Liver (tissue), 9 donors: ENCODE measurements around the gene TPM4. TPM values are rescaled to one million over a fixed set of nuclear protein-coding genes. Genes with fewer than 3 reads are reported as not detected.
"Not testable (repeated sequence)": the region's sequence is repeated elsewhere in the genome, so short reads cannot be mapped to it uniquely, and the experiment has no call there.

Source experiments
- DNase-seq: peaks from one replicate; pipeline ENCODE4 v3.0.0-alpha.2; 2017; ENCODE audit warnings: low spot score
- H3K27ac ChIP-seq, 2 donors: one replicate each; pipeline ENCODE4 v1.7.0; 2013; ENCODE audit warnings: inconsistent platforms in 2 of 2, low read length in 2 of 2, control low read depth in 1 of 2, low read depth in 1 of 2, mild to moderate bottlenecking in 1 of 2
- H3K27me3 ChIP-seq, 4 donors: one replicate each; pipeline versions ENCODE4 v1.6.1 to v1.7.0; 2013; ENCODE audit warnings: low read length in 3 of 4, inconsistent platforms in 1 of 4, mild to moderate bottlenecking in 1 of 4, moderate library complexity in 1 of 4; ENCODE audit not compliant: control insufficient read depth in 4 of 4, insufficient read depth in 4 of 4
- H3K36me3 ChIP-seq, 4 donors: one replicate each; pipeline versions ENCODE4 v1.6.1 to v1.7.0; 2013; ENCODE audit warnings: low read length in 3 of 4, mild to moderate bottlenecking in 3 of 4, low read depth in 1 of 4, moderate library complexity in 1 of 4; ENCODE audit not compliant: control insufficient read depth in 4 of 4, insufficient read depth in 3 of 4
- H3K4me1 ChIP-seq, 4 donors: one replicate each; pipeline versions ENCODE4 v1.6.1 to v1.7.0; 2013; ENCODE audit warnings: low read length in 3 of 4, mild to moderate bottlenecking in 3 of 4, moderate library complexity in 1 of 4; ENCODE audit not compliant: control insufficient read depth in 4 of 4, insufficient read depth in 4 of 4
- H3K4me3 ChIP-seq, 3 donors: one replicate each; pipeline versions ENCODE4 v1.6.1 to v1.7.0; 2013; ENCODE audit warnings: low read length in 3 of 3, control low read depth in 1 of 3, low read depth in 1 of 3, mild to moderate bottlenecking in 1 of 3
- H3K9ac ChIP-seq, 2 donors: one replicate each; pipeline ENCODE4 v1.7.0; 2013; ENCODE audit warnings: low read length in 2 of 2, mild to moderate bottlenecking in 2 of 2, moderate library complexity in 2 of 2, control low read depth in 1 of 2, low read depth in 1 of 2
- H3K9me3 ChIP-seq, 4 donors: one replicate each; pipeline versions ENCODE4 v1.6.1 to v1.7.0; 2013; ENCODE audit warnings: low read length in 3 of 4; ENCODE audit not compliant: control insufficient read depth in 4 of 4
- EGR1 ChIP-seq, 2 donors: IDR thresholded peaks; 2 replicates each; pipeline ENCODE4 v1.6.1; 2016 to 2018; ENCODE audit warnings: antibody characterized with exemption in 2 of 2, low read depth in 2 of 2
- FOXA2 ChIP-seq: IDR thresholded peaks from 2 replicates; pipeline ENCODE4 v1.6.1; 2016; ENCODE audit warnings: antibody characterized with exemption
- HNF4A ChIP-seq, 2 donors: conservative IDR thresholded peaks; 2 replicates each; pipeline ENCODE4 v1.6.1; 2016; ENCODE audit warnings: antibody characterized with exemption in 2 of 2, mild to moderate bottlenecking in 2 of 2
- HNF4G ChIP-seq: IDR thresholded peaks from 2 replicates; pipeline ENCODE4 v1.6.1; 2016; ENCODE audit warnings: antibody characterized with exemption
- JUND ChIP-seq, 2 donors: IDR thresholded peaks; 2 replicates each; pipeline ENCODE4 v1.6.1; 2016; ENCODE audit warnings: antibody characterized with exemption in 2 of 2
- MAX ChIP-seq: IDR thresholded peaks from 2 replicates; pipeline ENCODE4 v1.6.1; 2016; ENCODE audit warnings: antibody characterized with exemption
- RAD21 ChIP-seq, 2 donors: IDR thresholded peaks; 2 replicates each; pipeline ENCODE4 v1.6.1; 2016; ENCODE audit warnings: antibody characterized with exemption in 2 of 2, mild to moderate bottlenecking in 2 of 2
- REST ChIP-seq: IDR thresholded peaks from 2 replicates; pipeline ENCODE4 v1.6.1; 2016; ENCODE audit warnings: antibody characterized with exemption, mild to moderate bottlenecking
- RXRA ChIP-seq, 2 donors: IDR thresholded peaks; 2 replicates each; pipeline ENCODE4 v1.6.1; 2017 to 2018; ENCODE audit warnings: antibody characterized with exemption in 2 of 2, mild to moderate bottlenecking in 1 of 2
- SP1 ChIP-seq: IDR thresholded peaks from 2 replicates; pipeline ENCODE4 v1.6.1; 2018; ENCODE audit warnings: antibody characterized with exemption, mild to moderate bottlenecking
- YY1 ChIP-seq: IDR thresholded peaks from 2 replicates; pipeline ENCODE4 v1.6.1; 2016; ENCODE audit warnings: antibody characterized with exemption, mild to moderate bottlenecking
- ZBTB33 ChIP-seq: IDR thresholded peaks from 2 replicates; pipeline ENCODE4 v1.6.1; 2016; ENCODE audit warnings: antibody characterized with exemption
- WGBS: extraction: QIAGEN DNeasy Blood & Tissue Kit; methylation state at CpG from one replicate; pipeline ENCODE4 v1.1.7; 2013; 5-methylcytosine and 5-hydroxymethylcytosine counted together
- polyA plus RNA-seq, 2 donors: library from polyadenylated mRNA; stranded (reverse) in 1 of 2; unstranded in 1 of 2; fragments of 200-250 nt in 1 of 2; fragments of >200 nt in 1 of 2; fragmentation: Nextera tagmentation in 1 of 2; extraction: Ambion mirVana in 1 of 2; gene quantifications; one replicate each; pipeline versions ENCODE4 v1.2.1 to v1.2.3, GENCODE V29; 2013 to 2015
- total RNA-seq, 2 donors: library from RNA; depleted of rRNA; stranded (reverse); fragments of >200 nt; gene quantifications; one replicate each; pipeline ENCODE4 v1.2.3, GENCODE V29; 2014
- donor health status: healthy.
- donor health status: healthy.
- donor health status: healthy.
- donor health status: healthy.
- donor health status: healthy.

TPM4 gene
- total and polyA plus RNA-seq, 4 donors: 19.8 to 59.9 (median 43.4) TPM

GRCh38 chr19:16117594-16118033, 41.3 kb downstream of the TPM4 start:
- Histone ChIP-seq H3K4me1 (peaks cover 2 to 49% (median 32%) of the 10 kb centered on the region in 4 donors), H3K27ac (peak overlapping the region in 1 of 2 donors; percentile 39), H3K27me3 (no peaks in the 10 kb centered on the region), H3K9me3 (no peaks in the 10 kb centered on the region), H3K36me3 (peaks cover 9 to 19% (median 19%) of the 10 kb centered on the region in 4 donors), H3K9ac (no peak overlapping the region), H3K4me3 (no peak overlapping the region)
- DNase-seq: no peak
- TF ChIP-seq FOXA2 (no peak), MAX (no peak), EGR1 (IDR thresholded peaks at IDR 0.05; ENCODE audit: low read depth in 2 of 2) (no peak), RAD21 (IDR thresholded peaks at IDR 0.05) (no peak)
- WGBS: 89% methylated on average over 11 of the region's 11 CpGs

- WGBS: 83% methylated on average over 12 of the region's 12 CpGs
- TF ChIP-seq RXRA (IDR thresholded peaks at IDR 0.05) (no peak), FOXA2 (no peak), JUND (IDR thresholded peaks at IDR 0.05) (no peak), ZBTB33 (no peak)
- Histone ChIP-seq H3K9ac (no peak overlapping the region), H3K4me3 (no peak overlapping the region), H3K27me3 (no peaks in the 10 kb centered on the region), H3K4me1 (peaks cover 2 to 41% (median 26%) of the 10 kb centered on the region in 4 donors), H3K36me3 (peaks cover 12 to 26% (median 25%) of the 10 kb centered on the region in 4 donors), H3K27ac (peak overlapping the region; percentile 73 to 85), H3K9me3 (no peaks in the 10 kb centered on the region)
- DNase-seq: no peak
Measured at GRCh38 chr19:16118489-16119033, 42.3 kb downstream of the TPM4 start.

GRCh38 chr19:16119075-16119857, 43.0 kb downstream of the TPM4 start:
- not testable (repeated sequence) for DNase-seq, H3K9me3 ChIP-seq, H3K9ac ChIP-seq, H3K4me3 ChIP-seq, H3K27me3 ChIP-seq
- H3K36me3 ChIP-seq: peaks cover 13 to 32% (median 31%) of the 10 kb centered on the region in 4 donors
- WGBS: 77% methylated on average over 19 of the region's 19 CpGs
- peaks cover 2 to 38% (median 25%) of the 10 kb centered on the region in 4 donors for H3K4me1 ChIP-seq
- H3K27ac ChIP-seq: peak overlapping the region; percentile 73 to 85
- TF ChIP-seq SP1: peak; percentile 95
- TF ChIP-seq REST: peak; percentile 73
- TF ChIP-seq RXRA (IDR thresholded peaks at IDR 0.05): peak; percentile 76 to 86
- TF ChIP-seq EGR1 (IDR thresholded peaks at IDR 0.05; ENCODE audit: low read depth in 2 of 2): peak in 1 of 2 donors; percentile 49
- TF ChIP-seq HNF4G: peak; percentile 95
- peak; percentile 7 for TF ChIP-seq FOXA2
- TF ChIP-seq JUND (IDR thresholded peaks at IDR 0.05): peak; percentile 80 to 81
- TF ChIP-seq RAD21 (IDR thresholded peaks at IDR 0.05): peak in 1 of 2 donors; percentile 52
- peak; percentile 68 for TF ChIP-seq YY1
- peak; percentile 99 for TF ChIP-seq HNF4A (conservative IDR thresholded peaks at IDR 0.05)
